Urothelium cell line (cell line): Measurements from ENCODE around the gene NAT16.

Experiments used
- DNase-seq: peaks from one replicate; pipeline ENCODE4 v3.0.0; 2011; ENCODE audit warnings: low spot score, mixed read lengths
- FAIRE-seq: peaks from 2 replicates; lab custom pipeline; 2011; peaks lifted over from hg19 to GRCh38; lab: Jason Lieb, UNC

NAT16 gene

GRCh38 chr7:101180130-101180755 is at the start of gene NAT16:
NAT16 (minus strand) TSS chr7:101180293; CDS start chr7:101174807, 5,486 bp downstream.
- DNase-seq (no peak), FAIRE-seq (no peak)

- DNase-seq (no peak), FAIRE-seq (no peak)
Observed at GRCh38 chr7:101226721-101227120, 46.6 kb upstream of the NAT16 start.

GRCh38 chr7:101225650-101226049 is 45.6 kb upstream of the NAT16 start:
- FAIRE-seq (no peak), DNase-seq (no peak)

DNA sequence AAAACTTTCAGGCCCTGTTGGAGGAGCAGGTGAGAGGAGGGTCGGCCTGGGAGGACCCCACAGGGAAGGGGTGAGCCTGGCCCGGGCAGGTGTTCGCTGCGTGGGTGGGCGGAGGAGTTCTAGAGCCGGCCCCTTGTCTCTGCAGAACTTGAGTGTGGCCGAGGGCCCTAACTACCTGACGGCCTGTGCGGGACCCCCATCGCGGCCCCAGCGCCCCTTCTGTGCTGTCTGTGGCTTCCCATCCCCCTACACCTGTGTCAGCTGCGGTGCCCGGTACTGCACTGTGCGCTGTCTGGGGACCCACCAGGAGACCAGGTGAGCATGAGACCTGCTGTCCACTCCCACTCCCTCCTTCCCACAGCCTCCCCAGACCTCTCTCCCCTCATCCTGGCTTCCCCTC is 43.4 kb upstream of the NAT16 start:
- FAIRE-seq: no peak
- no peak for DNase-seq

GRCh38 chr7:101222275-101222830 is 42.3 kb upstream of the NAT16 start:
- no peak for DNase-seq
- FAIRE-seq: no peak

- DNase-seq: no peak
- FAIRE-seq: no peak
Observed at GRCh38 chr7:101220295-101220694, 40.2 kb upstream of the NAT16 start.

DNA sequence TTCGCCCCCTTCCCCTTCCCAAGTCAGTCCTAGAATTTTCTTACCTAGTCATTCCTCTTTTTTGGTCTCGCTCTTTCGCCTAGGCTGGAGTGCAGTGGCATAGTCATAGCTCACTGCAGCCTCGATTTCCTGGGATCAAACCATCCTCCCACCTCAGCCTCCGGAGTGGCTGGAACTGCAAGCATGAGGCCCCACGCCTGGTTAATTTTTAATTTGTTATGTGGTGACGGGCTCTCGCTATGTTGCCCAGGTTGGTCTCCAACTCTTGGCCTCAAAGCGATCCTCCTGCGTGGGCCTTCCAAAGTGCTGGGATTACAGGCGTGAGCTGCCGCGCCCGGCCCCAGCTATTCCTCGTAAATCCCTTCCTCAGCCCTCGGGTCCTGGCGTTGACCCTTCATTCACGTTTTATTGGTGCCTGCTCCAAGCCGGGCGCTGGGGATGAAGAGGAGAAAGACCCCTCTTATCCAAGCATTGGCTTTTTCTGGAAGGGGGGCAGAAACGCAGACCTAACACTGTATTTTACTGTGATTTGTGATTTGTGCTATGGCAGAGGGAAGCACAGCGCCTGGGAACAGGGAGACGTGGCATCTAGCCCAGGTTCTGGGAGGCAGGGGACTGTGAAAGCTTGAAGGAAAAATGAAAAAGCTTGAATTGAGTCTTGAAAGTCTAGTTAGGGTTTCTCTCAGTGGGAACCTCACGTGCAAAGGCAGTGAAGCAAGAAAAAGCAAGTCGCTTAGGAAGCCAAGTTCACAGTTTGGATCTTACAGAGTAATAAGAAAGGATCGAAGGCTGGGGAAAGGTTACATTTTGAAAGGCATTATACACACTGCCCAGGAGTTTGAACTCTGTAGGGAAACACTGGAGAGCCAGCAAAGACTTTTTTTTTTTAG is 38.4 kb upstream of the NAT16 start:
- DNase-seq (no peak), FAIRE-seq (no peak)

GRCh38 chr7:101217388-101218235 is 37.5 kb upstream of the NAT16 start, which contains the start of the genes PLOD3 and ZNHIT1:
PLOD3 (minus strand) TSS chr7:101217581; CDS start chr7:101217274, 307 bp downstream.
ZNHIT1 (plus strand) TSS chr7:101218165; CDS start chr7:101218196, 31 bp downstream.
- peak; percentile 97 for FAIRE-seq
- DNase-seq: peak; percentile 100

DNA sequence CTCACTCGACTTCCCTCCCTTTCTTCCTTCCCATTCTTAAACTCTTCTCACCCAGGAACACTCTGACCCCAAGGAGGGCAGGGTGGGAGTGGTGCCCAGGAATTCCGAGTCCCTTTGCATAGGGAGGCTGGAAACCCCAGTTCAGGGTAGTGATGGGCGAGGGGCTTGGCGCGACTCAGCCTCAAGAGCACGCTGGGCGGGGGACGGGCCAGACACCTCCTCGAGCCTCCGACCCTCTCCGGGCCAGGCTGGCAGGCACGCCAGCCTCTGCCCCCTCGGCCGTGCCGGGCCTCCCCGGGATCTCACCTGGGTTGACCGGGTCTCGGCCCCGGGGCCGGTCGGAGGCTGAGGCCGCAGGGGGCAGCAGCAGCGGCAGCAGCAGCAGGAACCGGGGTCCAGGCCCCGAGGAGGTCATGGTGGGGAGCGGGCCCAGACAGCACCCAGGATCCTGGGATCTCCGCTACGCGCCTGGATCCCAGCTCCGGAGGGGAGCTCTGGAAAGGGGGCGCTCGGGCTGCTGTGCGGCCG is 36.8 kb upstream of the NAT16 start:
- no peak for DNase-seq

GRCh38 chr7:101216001-101216859 is 36.1 kb upstream of the NAT16 start:
- DNase-seq: no peak
- FAIRE-seq: no peak

More for the DNA sequence above, 36.8 kb upstream of the NAT16 start:
- FAIRE-seq: no peak

DNA sequence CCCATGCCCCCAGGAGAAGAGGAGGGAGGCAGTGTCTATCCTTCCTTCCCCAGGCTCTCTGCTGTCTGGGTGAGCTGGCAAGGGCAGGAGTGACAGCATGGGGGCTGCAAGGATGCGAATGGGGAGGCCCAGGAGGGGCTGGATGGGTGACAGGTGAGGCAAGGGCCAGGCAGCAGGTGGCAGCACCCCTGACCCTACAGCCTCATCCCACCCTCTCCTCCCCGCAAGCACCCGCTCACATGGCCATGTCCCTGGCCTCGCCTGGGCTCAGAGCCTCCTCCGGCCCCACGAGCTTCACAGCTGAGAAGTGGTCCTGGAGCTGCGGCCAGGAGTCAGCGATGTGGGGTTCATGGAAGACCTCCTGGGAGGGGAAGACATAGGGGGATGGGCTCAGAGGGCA is 31.9 kb upstream of the NAT16 start:
- DNase-seq (no peak), FAIRE-seq (no peak)

GRCh38 chr7:101211501-101211900 is 31.4 kb upstream of the NAT16 start:
- no peak for FAIRE-seq

GRCh38 chr7:101210143-101210542 is 30.1 kb upstream of the NAT16 start:
- no peak for FAIRE-seq
- no peak for DNase-seq

More at GRCh38 chr7:101211501-101211900, 31.4 kb upstream of the NAT16 start:
- no peak for DNase-seq

- FAIRE-seq (no peak), DNase-seq (no peak)
Observed at GRCh38 chr7:101208794-101209193, 28.7 kb upstream of the NAT16 start.

DNA sequence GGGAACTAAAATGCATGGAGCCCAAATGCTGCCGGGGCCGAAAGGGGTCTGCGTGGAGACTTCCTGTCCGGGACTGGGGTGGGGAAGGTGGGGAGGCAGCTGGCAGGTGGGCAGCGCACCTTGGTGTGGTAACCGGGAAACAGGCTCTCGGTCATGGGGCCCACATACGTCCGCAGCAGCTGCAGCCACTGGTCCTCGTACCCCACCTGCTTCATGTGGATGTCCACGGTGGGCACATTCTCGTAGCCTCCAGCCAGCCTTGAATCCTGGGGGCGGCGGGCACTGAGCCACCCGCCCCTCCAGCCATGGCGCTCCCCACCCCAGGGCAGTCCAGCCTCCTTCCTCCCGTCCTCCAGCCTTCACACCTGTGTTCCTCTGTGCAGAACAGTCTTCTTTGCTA is 27.4 kb upstream of the NAT16 start:
- FAIRE-seq (no peak), DNase-seq (no peak)

DNA sequence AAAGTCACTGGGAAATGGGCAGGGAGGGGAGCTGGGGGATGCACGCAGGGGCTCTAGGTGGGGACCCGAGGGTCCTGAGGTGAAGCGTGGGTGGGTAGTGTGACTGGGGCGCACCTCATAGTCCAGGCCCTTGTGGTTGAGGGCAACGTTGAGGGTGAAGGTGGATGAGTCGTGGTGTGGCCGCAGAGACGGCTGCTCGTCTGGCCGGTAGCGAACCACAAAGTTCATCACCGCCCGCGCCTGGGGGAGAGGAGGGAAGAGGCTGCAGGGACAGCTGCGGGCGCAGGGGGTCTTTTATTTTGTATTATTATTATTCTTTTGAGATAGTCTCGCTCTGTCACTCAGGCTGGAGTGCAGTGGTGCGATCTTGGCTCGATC is 26.6 kb upstream of the NAT16 start:
- DNase-seq: no peak
- no peak for FAIRE-seq

GRCh38 chr7:101205901-101206664 is 26.0 kb upstream of the NAT16 start:
- FAIRE-seq: no peak

More at GRCh38 chr7:101205901-101206664, 26.0 kb upstream of the NAT16 start:
- DNase-seq: no peak
